NOMO-1 treated with dmso at 0.1 percent for 144 hours (cell line): ENCODE data around the gene PRKCQ.
"Not testable (repeated sequence)": the region's sequence is repeated elsewhere in the genome, so short reads cannot be mapped to it uniquely, and the experiment has no call there.

Experiments used
- DNase-seq: peaks from one replicate; lab custom pipeline; 2025; ENCODE audit not compliant: unreplicated experiment; lab: John Stamatoyannopoulos, UW

PRKCQ gene

GRCh38 chr10:6494442-6494819 lies 85.6 kb downstream of the PRKCQ start:
- DNase-seq: no peak

GRCh38 chr10:6493521-6494441 lies 86.3 kb downstream of the PRKCQ start:
- DNase-seq: no peak

GRCh38 chr10:6492896-6493295 lies 87.2 kb downstream of the PRKCQ start:
- no peak for DNase-seq

GRCh38 chr10:6491841-6492609 lies 88.1 kb downstream of the PRKCQ start:
- no peak for DNase-seq

- no peak for DNase-seq
These were observed 89.5 kb downstream of the PRKCQ start for GRCh38 chr10:6490614-6491013.

- DNase-seq: no peak
These were observed 92.2 kb downstream of the PRKCQ start for GRCh38 chr10:6487920-6488319.

GRCh38 chr10:6486309-6486708 lies 93.8 kb downstream of the PRKCQ start:
- DNase-seq: no peak

GRCh38 chr10:6482737-6483357 lies 97.2 kb downstream of the PRKCQ start:
- DNase-seq: no peak

GRCh38 chr10:6478722-6479121 lies 101.4 kb downstream of the PRKCQ start:
- no peak for DNase-seq

GRCh38 chr10:6476989-6477388 lies 103.1 kb downstream of the PRKCQ start:
- DNase-seq: no peak

- no peak for DNase-seq
These were observed 105.2 kb downstream of the PRKCQ start for GRCh38 chr10:6474871-6475270.

GRCh38 chr10:6473901-6474370 lies 106.1 kb downstream of the PRKCQ start:
- DNase-seq: peak; percentile 28

- no peak for DNase-seq
These were observed 106.6 kb downstream of the PRKCQ start for GRCh38 chr10:6473430-6473829.

GRCh38 chr10:6472710-6473005 lies 107.4 kb downstream of the PRKCQ start:
- DNase-seq: not testable (repeated sequence)

- DNase-seq: no peak
These were observed 109.0 kb downstream of the PRKCQ start for GRCh38 chr10:6470894-6471618.

- DNase-seq: no peak
These were observed 110.4 kb downstream of the PRKCQ start for GRCh38 chr10:6469661-6470060.

GRCh38 chr10:6465854-6466601 lies 114.0 kb downstream of the PRKCQ start:
- no peak for DNase-seq

- DNase-seq: no peak
These were observed 114.6 kb downstream of the PRKCQ start for GRCh38 chr10:6465437-6465836.

- DNase-seq: no peak
These were observed 115.1 kb downstream of the PRKCQ start for GRCh38 chr10:6464862-6465430.

- no peak for DNase-seq
These were observed 116.7 kb downstream of the PRKCQ start for GRCh38 chr10:6463366-6463765.
